ENCODE measurements around the gene NMRK2. TPM values are rescaled to one million over a fixed set of nuclear protein-coding genes. Genes with fewer than 3 reads are reported as not detected.

Gene NMRK2
- total and polyA plus RNA-seq, 2 donors (not counting 1 experiment from before 2014, with no cell fraction given), result not detected

DNA sequence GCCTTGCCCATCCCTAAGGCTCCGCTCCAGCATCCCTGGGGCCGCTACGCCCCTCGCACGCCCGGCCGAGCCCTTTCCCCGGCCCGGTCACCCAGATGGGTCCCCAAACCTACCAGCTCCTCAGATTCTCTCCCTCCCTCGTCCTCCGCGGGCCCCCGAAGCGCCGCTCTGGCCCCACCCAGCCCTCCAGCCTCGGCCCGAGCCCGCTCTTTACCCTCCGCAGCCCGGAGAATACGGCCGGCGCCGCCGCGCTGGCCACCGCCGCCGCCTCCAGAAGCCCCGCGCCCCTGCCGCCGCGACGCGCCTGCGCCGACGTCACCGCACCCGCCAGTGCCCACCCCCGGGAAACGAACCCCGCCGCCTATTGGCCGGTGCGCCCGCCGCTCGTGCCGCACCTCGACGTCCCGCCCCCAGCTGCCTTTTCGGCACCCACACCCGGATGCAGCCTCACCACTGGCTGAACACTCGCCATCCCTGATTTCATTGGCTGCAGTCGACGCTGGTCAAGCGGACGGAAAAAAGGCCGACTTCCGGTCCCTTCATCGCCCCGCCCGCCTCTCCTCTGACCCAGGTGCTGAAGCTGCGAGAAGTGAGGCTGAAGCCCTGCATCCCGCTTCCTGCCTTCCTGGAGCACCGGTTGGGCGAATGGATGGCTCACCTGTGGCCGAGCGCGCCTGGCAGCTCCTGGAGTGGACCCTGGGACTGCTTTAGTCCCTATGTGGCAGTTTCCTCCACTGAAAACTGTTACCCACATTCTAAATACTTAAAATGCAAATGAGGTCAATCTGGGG lies 38.1 kb downstream of the NMRK2 start, which contains the start of gene DAPK3:
DAPK3 (minus strand) TSS at position 292 of the 791 bp plus-strand sequence. CDS start 1,364 bp downstream, outside the sequence.
- Mint-ChIP-seq H3K4me3 (peak within 1 kb of the TSS; percentile 94), H3K27ac (peak within 1 kb of the TSS; percentile 91), H3K4me1 (peaks cover 25% of the 10 kb centered on the region), H3K27me3 (no peaks in the 10 kb centered on the region), H3K9me3 (ENCODE audit: insufficient read depth) (no peaks in the 10 kb centered on the region)
- ATAC-seq (ENCODE audit: low read depth), result peak; percentile 97
- peaks cover 14 to 18% of the 10 kb centered on the region in 2 donors for H3K4me1 ChIP-seq (ENCODE audit: control insufficient read depth in 2 of 2, insufficient read depth in 2 of 2, low read length in 2 of 2)
- peak within 1 kb of the TSS; percentile 99 for H3K4me2 ChIP-seq (replicated peaks; ENCODE audit: low read depth, low read length, poor library complexity, severe bottlenecking)
- no peak for TF ChIP-seq EZH2 (IDR thresholded peaks at IDR 0.05; ENCODE audit: borderline replicate concordance, insufficient read depth, low read depth, low read length, poor library complexity, severe bottlenecking)
- TF ChIP-seq, protein P1, sequence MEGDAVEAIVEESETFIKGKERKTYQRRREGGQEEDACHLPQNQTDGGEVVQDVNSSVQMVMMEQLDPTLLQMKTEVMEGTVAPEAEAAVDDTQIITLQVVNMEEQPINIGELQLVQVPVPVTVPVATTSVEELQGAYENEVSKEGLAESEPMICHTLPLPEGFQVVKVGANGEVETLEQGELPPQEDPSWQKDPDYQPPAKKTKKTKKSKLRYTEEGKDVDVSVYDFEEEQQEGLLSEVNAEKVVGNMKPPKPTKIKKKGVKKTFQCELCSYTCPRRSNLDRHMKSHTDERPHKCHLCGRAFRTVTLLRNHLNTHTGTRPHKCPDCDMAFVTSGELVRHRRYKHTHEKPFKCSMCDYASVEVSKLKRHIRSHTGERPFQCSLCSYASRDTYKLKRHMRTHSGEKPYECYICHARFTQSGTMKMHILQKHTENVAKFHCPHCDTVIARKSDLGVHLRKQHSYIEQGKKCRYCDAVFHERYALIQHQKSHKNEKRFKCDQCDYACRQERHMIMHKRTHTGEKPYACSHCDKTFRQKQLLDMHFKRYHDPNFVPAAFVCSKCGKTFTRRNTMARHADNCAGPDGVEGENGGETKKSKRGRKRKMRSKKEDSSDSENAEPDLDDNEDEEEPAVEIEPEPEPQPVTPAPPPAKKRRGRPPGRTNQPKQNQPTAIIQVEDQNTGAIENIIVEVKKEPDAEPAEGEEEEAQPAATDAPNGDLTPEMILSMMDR (IDR thresholded peaks at IDR 0.05), result no peak
- no peaks in the 10 kb centered on the region for H3K27me3 ChIP-seq (replicated peaks in 1 of 4; ENCODE audit: control extremely low read depth in 1 of 4, control insufficient read depth in 3 of 4, insufficient read depth in 4 of 4, low read length in 3 of 4)
- H3K4me3 ChIP-seq (ENCODE audit: control extremely low read depth in 1 of 5, extremely low read depth in 1 of 5, insufficient read depth in 1 of 5, low read depth in 2 of 5, low read length in 4 of 5), result peak within 1 kb of the TSS; percentile 41 to 93 (median 80)
- peak within 1 kb of the TSS; percentile 96 for H3K9ac ChIP-seq (ENCODE audit: low read length)
- WGBS (ENCODE audit: insufficient coverage), result under 1% methylated on average over 70 of the region's 73 CpGs
- intact Hi-C loops (cut with micrococcal nuclease), result loop anchor here (2.0 kb wide), 2 partner anchors 14 to 212 kb away; partner anchors contain the start of genes ANKRD24, EEF2 and SIRT6
- H3K27ac ChIP-seq (ENCODE audit: low read length in 2 of 2), result peak within 1 kb of the TSS; percentile 63 to 85
- H3K36me3 ChIP-seq (replicated peaks in 1 of 2; ENCODE audit: control extremely low read depth in 1 of 2, control insufficient read depth in 1 of 2, extremely low read depth in 1 of 2, insufficient read depth in 2 of 2, low read length in 1 of 2), result peaks cover 2 to 23% of the 10 kb centered on the region in 2 experiments
- POLR2A ChIA-PET, result interaction anchor here (0.5 to 2.2 kb wide), 9 partner anchors 14 to 252 kb away, joined by 3 to 20 read pairs (median 4); partner anchors contain the start of genes EEF2 and MRPL54
- no peaks in the 10 kb centered on the region for H3K9me3 ChIP-seq (ENCODE audit: control extremely low read depth in 1 of 3, control insufficient read depth in 2 of 3, insufficient read depth in 1 of 3, low read length in 2 of 3)
- peaks cover 49% of the 10 kb centered on the region for H4K20me1 ChIP-seq (ENCODE audit: control insufficient read depth, insufficient read depth, low read length, poor library complexity, severe bottlenecking)
- H2AFZ ChIP-seq (ENCODE audit: insufficient read depth, low read depth, low read length, poor library complexity, severe bottlenecking), result peak within 1 kb of the TSS; percentile 90
- DNase-seq, result peak; percentile 93
- CTCF ChIA-PET, result interaction anchor here (0.6 to 2.0 kb wide), 8 partner anchors 11 to 211 kb away, joined by 3 to 10 read pairs (median 5); partner anchors contain the start of gene EEF2
- H3K79me2 ChIP-seq (ENCODE audit: control insufficient read depth, insufficient read depth, low read length), result peaks cover 39% of the 10 kb centered on the region
